HG03175 (cell line): ENCODE measurements around the gene PI4KA.
"Not testable (repeated sequence)": the region's sequence is repeated elsewhere in the genome, so short reads cannot be mapped to it uniquely, and the experiment has no call there.

ENCODE experiments used
- ATAC-seq: cut with Tn5 transposase; IDR thresholded peaks from one replicate; pipeline ENCODE4 v1.9.1; 2021; ENCODE audit warnings: mild to moderate bottlenecking, moderate library complexity; ENCODE audit not compliant: unreplicated experiment

The PI4KA gene

DNA sequence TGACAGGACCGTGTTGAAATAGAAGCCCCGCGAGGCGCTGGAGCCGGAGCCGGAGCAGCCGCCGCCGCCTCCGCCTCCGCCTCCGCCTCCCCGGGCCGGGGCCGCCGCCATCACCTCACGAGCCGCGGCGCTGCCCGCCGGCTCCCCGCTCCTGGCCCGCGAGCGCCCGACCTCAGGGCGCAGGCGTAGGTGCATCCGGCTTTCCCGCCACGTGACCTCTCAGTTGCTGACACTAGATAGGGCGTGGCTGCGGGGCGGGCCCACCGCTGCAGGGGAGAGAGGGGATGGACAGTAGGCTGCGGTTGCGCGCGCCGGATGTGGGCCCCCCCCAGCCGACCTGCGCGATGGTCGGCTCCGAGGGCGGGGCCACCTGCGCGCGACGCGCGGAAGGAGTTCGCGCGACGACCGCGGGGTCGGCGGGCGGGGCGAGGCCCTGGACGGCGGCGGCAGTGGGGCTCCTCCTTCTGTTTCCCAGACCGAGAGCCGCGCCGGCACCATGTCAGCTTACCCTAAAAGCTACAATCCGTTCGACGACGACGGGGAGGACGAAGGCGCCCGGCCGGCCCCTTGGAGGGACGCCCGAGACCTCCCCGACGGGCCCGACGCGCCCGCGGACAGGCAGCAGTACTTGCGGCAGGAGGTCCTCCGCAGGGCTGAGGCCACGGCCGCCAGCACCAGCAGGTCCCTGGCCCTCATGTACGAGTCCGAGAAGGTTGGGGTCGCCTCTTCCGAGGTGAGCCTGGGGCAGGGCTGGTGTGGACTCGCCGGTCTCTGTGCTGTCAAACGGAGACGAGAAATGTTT, at the start of gene PI4KA, which contains the start of gene SNAP29:
Gene PI4KA, minus strand, starts transcription at position 197 of the 802 bp plus-strand sequence. Its CDS starts 86 bp downstream, at position 111.
Gene SNAP29, plus strand, starts transcription at position 393 of the 802 bp plus-strand sequence. Its CDS starts 104 bp downstream, at position 497.
- ATAC-seq = peak; percentile 94

DNA sequence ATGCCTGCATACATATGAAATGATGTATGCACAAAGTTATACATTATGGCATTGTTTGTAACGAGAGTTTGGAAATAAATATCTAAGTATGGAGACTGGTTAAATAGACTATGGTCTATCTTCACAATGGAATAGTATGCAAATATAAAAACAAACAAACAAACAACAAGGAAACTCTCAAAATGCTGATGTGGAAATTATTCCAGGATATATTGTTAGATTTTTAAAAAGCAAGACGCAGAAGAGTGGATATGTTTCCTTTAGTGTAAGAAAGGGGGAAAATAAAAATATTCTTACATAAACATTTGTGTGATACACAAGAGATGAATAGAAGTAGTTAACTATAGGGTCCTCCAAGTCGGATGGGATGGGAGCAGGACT, 47.8 kb upstream of the PI4KA start:
- no peak for ATAC-seq

DNA sequence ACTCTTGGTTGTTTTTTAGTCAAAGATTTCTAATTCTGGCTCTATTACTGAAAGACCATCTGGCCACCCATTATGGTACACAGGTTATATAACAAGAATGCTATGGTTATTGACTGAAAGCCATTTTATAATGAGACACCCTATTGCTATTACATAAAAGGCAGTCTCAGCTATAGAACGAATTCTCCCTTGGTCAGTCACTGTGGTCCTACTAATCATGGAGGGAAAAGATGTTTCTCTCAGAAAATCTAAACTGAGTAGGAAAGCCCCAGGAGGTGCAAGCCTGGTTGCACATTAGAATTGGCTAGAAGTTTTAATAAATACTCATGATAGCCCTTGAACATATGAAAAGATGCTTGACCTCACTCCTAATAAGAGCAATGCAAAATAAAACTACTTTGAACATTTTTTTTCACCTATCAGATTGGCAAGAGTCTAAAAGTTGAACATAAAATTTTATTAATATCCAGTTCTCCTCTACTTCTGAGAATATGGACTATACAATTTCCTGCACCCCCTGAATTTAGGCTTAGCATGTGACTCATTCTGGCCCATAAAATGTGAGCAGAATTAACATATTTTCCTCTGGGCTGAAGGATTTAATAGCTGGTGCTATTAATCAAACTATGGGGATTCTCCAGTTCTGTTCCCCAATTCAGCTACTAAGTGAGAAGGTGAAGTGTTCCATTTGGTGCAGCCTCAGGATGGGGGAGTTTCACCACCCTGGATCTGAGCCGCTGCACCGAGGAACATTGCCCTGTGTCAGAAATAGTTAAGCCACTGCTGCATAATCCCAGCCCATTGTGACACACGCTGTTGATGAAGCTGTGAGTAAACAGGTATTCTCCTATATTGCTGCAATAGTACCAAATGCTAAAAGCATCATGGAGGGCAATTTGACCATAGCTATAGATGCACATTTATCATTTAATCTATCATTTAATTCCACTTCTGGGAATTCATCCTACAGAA, 47.1 kb upstream of the PI4KA start:
- no peak for ATAC-seq

DNA sequence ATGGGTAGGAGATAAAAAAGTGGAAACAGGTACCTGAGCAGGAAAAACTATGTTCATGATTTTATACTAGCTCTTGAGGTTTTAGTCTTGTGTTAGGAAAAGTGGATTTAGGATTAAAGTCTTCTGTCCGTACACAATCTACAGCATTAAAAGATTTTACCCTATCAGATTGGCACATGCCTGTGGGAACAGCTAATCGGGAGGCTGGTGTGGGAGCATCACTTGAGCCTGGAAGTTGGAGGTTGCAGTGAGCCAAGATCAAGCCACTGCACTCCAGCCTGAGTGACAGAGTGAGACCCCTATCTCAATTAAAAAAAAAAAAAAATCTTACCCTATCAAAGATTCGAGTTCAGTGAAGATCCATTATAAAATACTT, 46.4 kb upstream of the PI4KA start:
- no peak for ATAC-seq

DNA sequence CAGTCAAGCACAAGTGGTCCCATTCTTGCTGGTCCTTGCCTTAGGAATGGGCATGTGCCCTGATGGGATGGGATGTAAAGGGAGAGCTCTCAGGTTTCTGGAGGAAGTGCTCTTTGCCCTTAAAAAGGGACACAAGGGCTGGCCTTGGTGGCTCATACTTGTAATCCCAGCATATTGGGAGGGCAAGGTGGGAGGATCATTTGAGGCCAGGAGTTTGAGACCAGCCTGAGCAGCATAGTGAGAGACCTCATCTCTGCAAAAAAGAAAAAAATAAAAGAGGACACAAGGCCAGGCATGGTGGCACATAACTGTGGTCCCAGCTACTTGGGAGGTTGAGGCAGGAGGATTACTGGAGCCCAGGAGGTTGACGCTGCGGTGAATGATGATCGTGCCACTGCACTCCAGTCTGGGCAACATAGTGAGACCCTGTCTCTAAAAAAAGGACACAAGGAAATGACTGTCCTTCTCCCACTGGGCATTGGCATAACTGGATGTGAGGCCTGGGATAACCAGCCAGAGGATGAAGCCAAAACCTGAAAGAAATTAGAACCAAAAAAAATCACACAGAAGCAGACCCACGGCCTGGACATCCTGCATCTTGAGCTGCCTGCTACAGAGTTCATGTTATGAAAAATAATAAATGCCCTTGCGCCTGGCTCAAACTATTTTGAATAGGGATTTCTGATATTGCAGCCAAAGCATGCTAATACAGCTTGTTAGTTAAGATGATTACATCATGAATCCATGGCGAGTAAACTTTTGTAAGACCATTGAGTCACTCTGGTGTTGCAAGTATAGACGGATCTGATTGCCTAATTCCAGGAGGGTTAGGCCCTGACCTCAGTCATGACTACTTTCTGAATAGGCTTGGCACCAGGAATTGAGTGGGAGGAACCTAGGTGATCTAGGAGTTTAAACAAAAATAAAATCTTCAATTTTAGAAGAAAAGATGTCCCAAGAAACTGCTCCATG, 45.7 kb upstream of the PI4KA start:
- ATAC-seq = no peak

DNA sequence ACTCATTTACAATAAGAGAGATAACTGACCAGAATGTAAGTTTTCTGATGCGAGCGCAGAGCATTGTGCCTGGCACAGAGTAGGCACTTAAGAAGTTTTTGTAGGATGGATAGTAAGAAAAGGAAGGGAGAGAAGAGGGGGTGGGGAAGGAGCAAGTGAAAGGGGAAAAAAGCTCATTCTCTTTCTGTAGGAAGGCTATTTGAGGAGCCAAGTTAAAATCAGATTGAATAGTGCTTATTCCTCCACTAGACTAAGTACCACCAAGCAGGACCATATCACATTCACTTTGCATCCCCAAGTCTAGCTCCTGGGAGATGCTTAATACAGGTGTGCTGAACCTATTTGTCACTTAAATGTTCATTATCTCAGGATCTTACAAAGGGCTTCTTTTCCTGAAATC, 44.5 kb upstream of the PI4KA start:
- ATAC-seq = no peak

DNA sequence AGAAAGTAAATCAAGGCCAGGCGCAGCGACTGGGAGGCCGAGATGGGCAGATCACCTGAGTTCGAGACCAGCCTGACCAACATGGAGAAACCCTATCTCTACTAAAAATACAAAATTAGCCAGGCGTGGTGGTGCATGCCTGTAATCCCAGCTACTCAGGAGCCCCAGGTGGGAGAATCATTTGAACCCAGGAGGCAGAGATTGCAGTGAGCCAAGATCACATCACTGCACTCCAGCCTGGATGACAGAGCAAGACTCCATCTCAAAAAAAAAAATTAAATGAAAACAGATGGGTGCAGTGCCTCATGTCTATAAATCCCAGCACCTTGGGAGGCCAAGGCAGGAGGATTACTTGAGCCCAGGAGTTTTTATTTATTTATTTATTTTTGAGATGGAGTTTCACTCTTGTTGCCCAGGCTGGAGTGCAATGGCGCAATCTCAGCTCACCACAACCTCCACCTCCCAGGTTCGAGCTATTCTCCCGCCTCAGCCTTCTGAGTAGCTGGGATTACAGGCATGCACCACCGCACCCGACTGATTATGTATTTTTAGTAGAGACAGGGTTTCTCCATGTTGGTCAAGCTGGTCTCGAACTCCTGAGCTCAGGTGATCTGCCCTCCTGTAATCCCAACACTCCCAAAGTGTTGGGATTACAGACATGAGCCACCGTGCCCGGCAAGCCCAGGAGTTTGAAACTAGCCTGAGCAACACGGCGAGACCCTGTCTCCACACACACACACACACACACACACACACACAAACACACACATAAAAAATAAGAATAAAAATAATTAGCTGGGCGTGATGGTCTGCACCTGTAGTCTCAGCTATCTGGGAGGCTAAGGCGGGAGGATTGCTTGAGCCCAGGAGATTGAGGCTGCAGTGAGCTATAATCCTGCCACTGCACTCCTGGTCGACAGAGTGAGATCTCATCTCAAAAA, 42.8 kb upstream of the PI4KA start:
- ATAC-seq = not testable (repeated sequence)

DNA sequence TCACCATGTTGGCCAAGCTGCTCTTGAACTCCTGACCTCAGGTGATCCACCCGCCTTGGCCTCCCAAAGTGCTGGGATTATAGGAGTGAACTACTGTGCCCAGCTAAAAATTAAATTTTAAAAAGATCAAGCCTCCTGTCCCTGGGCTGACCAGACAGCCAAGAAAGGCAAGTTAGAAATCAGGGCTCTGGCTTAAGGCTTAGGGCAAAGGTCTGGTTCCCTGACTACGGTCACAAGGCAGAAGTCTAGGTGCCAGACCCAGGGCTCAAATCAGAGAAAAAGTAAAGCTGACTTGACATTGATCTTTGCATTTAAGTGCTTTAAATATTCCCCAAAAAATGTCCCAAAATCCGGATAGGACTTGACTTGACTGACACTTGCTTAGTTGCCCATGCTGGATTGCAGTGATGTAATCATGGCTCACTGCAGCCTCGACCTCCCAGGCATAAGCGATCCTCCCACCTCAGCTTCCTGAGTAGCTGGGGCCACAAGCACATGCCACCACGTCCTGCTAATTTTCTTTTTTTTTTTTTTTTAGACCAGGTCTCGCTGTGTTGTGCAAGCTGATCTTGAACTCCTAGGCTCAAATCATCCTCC, 41.3 kb upstream of the PI4KA start:
- no peak for ATAC-seq

DNA sequence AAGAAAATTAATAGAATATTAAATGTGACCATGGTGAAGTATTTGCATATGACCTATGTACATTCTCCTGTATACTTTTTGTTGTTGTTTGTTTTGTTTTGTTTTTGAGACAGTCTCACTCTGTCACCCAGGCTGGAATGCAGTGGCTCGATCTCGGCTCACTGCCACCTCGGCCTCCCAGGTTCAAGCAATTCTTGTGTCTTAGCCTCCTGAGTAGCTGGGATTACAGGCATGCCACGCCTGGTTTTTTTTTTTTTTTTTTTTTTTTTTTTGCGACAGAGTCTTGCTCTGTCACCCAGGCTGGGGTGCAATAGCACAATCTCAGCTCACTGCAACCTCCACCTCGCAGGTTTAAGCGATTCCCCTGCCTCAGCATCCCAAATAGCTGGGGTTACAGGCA, 39.1 kb upstream of the PI4KA start:
- ATAC-seq = not testable (repeated sequence)

DNA sequence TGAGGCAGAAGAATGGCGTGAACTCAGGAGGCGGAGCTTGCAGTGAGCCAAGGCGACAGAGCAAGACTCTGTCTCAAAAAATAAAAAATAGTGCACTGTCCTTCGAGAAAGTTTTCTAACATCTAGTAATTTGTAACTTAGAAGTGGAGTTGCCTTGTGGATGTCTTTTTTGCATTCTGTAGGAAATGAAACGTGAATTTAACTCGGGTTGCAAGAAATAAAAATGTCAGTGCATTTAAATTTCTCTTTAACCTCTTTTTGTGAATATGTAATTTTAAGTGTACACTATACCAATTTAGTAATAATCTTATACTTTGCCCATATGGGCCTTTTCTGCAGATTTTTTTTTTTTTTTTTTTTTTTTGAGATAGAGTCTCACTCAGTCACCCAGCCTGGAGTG, 32.4 kb upstream of the PI4KA start:
- no peak for ATAC-seq

DNA sequence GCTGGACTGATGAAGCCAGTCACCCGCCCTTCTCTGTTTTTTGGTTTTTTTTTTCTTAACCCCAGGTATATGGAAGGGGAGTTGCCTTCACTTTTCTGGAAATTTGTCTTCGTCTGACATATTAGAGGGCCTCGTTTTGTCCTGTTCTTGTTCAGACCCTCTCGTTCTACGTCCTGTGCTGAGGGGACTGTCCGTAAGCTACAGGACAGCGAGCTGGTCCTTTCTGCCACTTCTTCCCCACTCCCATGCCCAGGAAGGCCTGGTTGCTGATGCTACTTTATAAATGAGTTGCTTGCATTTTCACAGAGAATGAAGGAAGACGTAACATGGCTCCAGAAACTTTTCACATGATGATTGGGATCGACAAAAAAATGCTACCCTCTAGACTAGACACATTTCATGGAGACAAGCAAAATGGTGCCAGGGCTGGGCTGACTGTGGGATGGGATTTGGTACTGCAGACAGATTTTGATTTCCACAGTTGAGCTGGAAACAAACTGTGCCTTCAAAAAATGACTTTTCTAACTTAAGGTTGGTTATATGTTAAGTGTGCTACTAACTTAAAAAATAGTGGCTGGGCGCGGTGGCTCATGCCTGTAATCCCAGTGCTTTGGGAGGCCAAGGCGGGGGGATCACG, 31.4 kb upstream of the PI4KA start:
- ATAC-seq = no peak

DNA sequence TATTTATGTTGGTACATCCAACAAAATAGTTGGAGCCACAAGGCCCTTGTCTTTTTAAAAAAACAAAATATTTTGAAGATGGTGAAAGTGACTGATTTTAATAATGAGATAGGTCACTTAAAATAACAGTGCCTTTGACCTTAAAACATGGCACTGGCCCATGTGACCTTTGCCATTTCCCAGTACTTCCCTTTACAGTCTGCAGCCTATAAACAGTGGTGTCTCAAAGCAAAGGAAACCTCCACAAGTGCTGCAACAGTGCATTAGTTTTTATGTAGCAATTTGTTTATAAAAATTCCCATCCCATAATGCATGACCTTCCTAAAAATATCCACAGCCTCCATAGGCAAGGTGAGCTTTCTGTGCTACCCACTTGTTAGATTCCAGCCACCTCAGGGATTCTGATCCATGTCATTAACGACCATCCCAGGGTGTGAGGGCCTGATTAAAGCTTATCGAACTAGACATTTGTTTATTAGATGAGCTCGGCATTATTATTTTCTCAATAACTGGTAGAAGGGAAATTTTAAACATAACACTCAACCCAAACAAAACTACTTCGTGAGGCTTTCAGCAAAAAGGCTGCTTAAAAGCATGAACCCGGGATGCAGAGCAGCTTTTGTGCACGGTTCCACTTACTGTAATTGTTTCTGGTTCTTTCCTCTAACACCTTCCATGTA, 30.6 kb upstream of the PI4KA start:
- no peak for ATAC-seq

DNA sequence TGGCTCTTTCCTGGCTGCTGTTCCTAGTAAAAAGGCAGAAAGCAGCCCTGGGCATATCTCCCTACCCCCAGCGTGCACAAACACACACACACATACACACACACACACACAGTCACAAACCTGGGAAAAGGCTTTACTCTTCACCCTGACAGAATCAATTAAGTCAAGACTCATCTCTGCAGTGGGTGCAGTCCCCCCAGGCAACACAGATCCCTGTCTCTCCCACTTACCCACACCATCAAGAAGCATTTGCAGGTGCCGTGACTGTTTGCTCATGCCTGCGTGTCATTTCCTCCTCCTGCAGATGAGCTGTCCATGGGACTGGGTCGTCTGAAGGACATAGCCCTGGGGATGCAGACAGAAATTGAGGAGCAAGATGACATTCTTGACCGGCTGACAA, 28.8 kb upstream of the PI4KA start:
- no peak for ATAC-seq

DNA sequence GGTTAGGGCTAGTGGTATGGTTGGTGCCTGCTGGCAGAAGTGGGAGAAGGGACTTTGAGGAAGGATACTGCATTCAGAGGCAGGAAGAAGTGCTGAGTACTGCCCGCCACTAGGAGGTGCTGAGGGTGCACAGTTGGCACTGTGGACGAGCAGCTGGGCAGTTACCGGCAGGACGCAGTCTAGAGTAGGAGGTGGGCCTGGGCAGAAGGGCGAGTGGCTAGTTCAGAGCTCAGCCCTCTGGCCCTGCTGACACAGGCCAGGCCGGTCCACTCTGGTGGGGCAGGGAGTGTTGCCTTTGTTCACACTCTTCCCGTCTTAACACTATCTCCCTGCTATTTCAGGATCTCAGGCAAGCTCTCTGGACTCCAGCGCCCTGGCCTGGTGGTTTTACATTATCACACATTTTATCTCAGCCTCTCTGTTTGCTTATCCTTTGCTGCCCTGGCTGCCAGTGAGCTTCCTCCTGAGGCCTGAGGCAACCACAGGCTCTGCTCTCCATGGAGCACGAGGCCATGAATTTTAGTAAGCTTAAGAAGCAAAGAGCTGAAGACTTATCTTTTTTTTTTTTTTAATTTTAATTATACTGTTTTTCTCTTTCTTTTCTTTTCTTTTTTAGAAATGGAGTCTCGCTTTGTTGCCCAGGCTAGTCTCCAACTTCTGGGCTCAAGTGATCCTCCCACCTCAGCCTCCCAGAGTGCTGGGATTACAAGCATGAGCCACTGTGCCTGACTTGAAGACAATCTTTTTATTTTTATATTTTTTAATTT, 27.1 kb upstream of the PI4KA start:
- no peak for ATAC-seq

DNA sequence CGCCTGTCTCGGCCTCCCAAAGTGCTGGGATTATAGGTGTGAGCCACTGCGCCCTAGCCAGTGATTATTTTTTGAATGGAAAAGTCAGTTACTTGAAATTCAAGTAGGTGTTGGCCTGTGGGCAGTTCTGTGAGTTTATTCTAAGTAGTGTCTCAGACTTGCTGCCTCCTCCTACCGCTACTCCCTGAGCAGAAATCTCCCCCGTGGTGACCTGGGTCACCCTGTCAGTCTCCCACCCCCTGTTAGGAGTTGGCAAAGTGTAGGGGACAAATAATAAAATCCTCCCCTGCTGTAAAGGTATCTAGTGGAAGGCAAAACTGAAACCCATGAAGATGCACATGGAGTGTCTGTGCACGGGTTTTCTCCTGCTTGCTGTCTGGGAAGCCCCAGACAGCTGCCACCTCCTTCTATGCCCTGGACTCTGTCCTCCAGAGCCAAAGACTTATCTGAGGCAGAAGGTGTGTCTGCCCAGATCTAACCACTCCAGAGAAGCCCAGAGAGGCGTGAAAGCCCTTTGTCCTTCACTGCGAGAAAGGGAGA, 26.5 kb upstream of the PI4KA start:
- no peak for ATAC-seq

DNA sequence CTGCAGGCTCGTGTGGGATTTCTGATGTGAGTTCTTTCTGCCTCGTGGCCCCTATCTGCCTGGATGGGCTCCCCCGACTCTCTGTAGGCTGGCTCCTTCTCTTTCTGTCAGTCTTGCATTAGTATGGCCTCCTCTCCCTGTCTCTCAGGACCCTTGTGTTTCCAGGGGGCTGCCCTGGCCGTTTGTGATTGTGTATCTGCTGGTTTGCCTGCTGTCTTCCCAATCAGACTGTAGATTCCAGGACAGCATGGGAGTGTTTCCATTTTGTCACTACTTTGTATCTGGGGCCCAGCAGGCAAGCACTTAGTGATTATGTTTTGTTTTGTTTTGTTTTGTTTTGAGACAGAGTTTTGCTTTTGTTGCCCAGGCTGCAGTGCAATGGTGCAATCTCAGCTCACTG, 25.8 kb upstream of the PI4KA start:
- no peak for ATAC-seq

DNA sequence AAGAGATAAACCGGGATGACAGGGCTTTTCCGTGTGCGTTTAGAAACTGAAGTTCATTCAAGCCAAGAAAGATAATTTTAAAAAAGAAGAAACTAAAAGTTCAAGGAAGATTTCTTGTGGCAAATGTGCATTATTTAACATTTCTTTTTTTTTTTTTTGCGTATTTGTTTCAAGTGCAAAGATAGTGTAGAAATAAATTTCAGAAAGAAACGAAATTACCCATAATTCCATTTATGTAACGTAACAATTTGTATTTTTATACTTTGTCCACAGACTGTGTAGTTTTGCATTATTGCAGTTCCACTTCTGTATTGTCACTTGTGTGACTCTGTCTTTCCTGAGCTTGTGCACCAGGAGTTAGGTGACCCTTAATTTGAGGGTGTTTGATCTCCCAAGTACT, 24.2 kb upstream of the PI4KA start:
- ATAC-seq = no peak
